Thoracic aorta (tissue), 2 donors: ENCODE results near the gene MINDY2. TPM values are rescaled to one million over a fixed set of nuclear protein-coding genes. Genes with fewer than 3 reads are reported as not detected.
"Not testable (repeated sequence)": the region's sequence is repeated elsewhere in the genome, so short reads cannot be mapped to it uniquely, and the experiment has no call there.

ENCODE experiments used
- ATAC-seq: fragments of 150-250 bp; one replicate; pipeline ENCODE4 v1.8.0; 2017; ENCODE audit warnings: low read depth; ENCODE audit not compliant: insufficient number of reproducible peaks, low FRiP score
- DNase-seq: peaks from one replicate; pipeline ENCODE4 v3.0.0-alpha.2; 2020; ENCODE audit warnings: low spot score
- H3K27ac ChIP-seq, 2 donors: fragments of 200-600 bp; sonication (generic); 1 replicate in 1 of 2; 2 replicates in 1 of 2; pipeline ENCODE4 v1.5.1; 2016; ENCODE audit warnings: mild to moderate bottlenecking in 2 of 2, moderate library complexity in 2 of 2
- H3K27me3 ChIP-seq: fragments of 200-600 bp; sonication (generic); replicated peaks from 2 replicates; pipeline ENCODE4 v1.6.0; 2016; ENCODE audit warnings: mild to moderate bottlenecking; ENCODE audit not compliant: insufficient read depth
- H3K36me3 ChIP-seq: fragments of 200-600 bp; sonication (generic); one replicate; pipeline ENCODE4 v1.5.1; 2016
- H3K4me1 ChIP-seq, 2 donors: fragments of 200-600 bp; sonication (generic); 1 replicate in 1 of 2; 2 replicates in 1 of 2; pipeline versions ENCODE4 v1.5.1 to v1.6.0; 2016; ENCODE audit warnings: low read depth in 2 of 2, mild to moderate bottlenecking in 1 of 2; ENCODE audit not compliant: control insufficient read depth in 1 of 2
- H3K4me3 ChIP-seq: fragments of 200-600 bp; sonication (generic); 2 replicates; pipeline ENCODE4 v1.5.1; 2016; ENCODE audit warnings: mild to moderate bottlenecking
- H3K9me3 ChIP-seq: fragments of 200-600 bp; sonication (generic); 2 replicates; pipeline ENCODE4 v1.5.1; 2016
- CTCF ChIP-seq: fragments of 200-600 bp; sonication (generic); IDR thresholded peaks from one replicate; pipeline ENCODE4 v1.5.1; 2019; ENCODE audit warnings: antibody characterized with exemption
- total RNA-seq, 2 donors: library from RNA; depleted of rRNA; stranded (reverse); fragments of >200 nt; gene quantifications; one replicate each; pipeline versions ENCODE4 v1.1.0 to v1.2.3, GENCODE V29; 2016

MINDY2 gene
- total RNA-seq, 2 donors from 2014 or later, result 32.0 to 39.4 TPM

DNA sequence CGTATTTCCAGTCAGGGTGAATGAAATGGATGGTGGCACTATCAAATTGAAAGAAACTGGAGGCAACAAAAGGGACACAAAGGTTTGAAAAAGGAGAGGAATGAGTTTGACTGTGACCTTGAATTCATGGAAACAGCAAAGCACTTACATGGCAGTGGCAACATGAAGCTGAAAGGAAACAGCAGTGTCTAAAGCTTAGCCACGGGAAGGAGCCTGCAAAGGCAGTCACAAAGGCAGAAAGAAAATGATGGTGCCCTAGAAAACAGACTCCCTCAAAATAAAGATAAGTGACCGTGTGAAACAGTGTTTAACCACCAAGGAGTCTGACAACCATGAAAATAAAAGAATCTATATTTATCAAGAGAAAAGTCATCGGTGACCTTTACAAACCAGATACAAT is 111.1 kb downstream of the MINDY2 start:
- Histone ChIP-seq H3K27ac (no peak overlapping the region), H3K36me3 (peaks cover 61% of the 10 kb centered on the region), H3K4me1 (no peaks in the 10 kb centered on the region), H3K4me3 (no peak overlapping the region), H3K27me3 (no peaks in the 10 kb centered on the region), H3K9me3 (no peaks in the 10 kb centered on the region)
- no peak for TF ChIP-seq CTCF
- DNase-seq (no peak), ATAC-seq (no peak)

GRCh38 chr15:58883926-58884325 is 112.8 kb downstream of the MINDY2 start:
- not testable (repeated sequence) for DNase-seq, H3K4me1 ChIP-seq, H3K9me3 ChIP-seq, H3K27me3 ChIP-seq, ATAC-seq, H3K4me3 ChIP-seq, H3K27ac ChIP-seq
- H3K36me3 ChIP-seq, result peaks cover 52% of the 10 kb centered on the region

DNA sequence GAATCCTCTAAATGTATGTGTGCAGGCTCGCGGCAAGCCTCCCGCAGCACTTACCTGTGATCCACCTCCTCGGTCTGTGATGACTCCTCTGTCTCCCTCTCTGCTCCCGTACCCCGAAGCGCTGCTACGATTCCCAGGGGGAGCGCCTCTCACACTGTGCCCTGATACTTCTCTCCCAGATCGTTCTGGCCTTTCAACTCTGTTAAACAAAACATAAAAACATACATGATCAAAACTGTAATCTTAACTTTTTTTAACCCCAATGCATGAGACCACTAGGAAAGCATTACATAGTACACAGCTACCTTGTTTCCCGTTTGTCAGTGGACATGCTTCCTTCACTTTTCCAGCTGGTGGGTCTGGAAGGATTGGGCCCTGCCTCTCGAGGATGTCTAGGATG is 115.8 kb downstream of the MINDY2 start:
- peaks cover 51% of the 10 kb centered on the region for H3K36me3 ChIP-seq
- no peaks in the 10 kb centered on the region for H3K27me3 ChIP-seq
- ATAC-seq (no peak), DNase-seq (no peak)
- TF ChIP-seq CTCF, result no peak
- H3K4me1 ChIP-seq, result no peaks in the 10 kb centered on the region
- H3K9me3 ChIP-seq, result no peaks in the 10 kb centered on the region
- H3K27ac ChIP-seq, result no peak overlapping the region
- no peak overlapping the region for H3K4me3 ChIP-seq

DNA sequence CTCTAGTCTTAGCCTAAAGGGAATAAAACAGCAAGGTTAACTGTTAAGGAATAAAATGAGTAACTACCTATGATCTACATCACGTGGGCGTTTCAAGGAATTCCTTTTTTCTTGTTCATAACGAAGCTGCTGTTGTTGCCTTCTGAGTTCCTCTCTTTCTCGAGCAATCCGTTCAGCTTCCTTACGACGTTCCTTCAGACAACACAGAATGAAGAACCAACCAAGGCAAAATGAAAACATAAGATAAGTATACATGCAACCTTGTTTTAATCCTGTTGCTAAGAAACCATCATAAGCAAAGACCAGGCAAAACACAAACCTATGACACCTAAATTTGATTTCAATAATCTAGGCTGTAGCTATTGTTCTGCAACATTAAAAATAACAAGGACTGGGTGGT is 118.3 kb downstream of the MINDY2 start:
- DNase-seq (no peak), ATAC-seq (no peak)
- H3K4me1 ChIP-seq, result no peaks in the 10 kb centered on the region
- H3K9me3 ChIP-seq, result no peaks in the 10 kb centered on the region
- peaks cover 44% of the 10 kb centered on the region for H3K36me3 ChIP-seq
- no peak overlapping the region for H3K27ac ChIP-seq
- no peak for TF ChIP-seq CTCF
- no peaks in the 10 kb centered on the region for H3K27me3 ChIP-seq
- no peak overlapping the region for H3K4me3 ChIP-seq

- DNase-seq, result no peak
- Histone ChIP-seq H3K36me3 (peaks cover 11% of the 10 kb centered on the region), H3K4me3 (no peak overlapping the region), H3K4me1 (no peaks in the 10 kb centered on the region), H3K9me3 (no peaks in the 10 kb centered on the region), H3K27me3 (no peaks in the 10 kb centered on the region), H3K27ac (no peak overlapping the region)
- ATAC-seq, result no peak
- no peak for TF ChIP-seq CTCF
Observed at GRCh38 chr15:58898150-58898680, 127.1 kb downstream of the MINDY2 start.

DNA sequence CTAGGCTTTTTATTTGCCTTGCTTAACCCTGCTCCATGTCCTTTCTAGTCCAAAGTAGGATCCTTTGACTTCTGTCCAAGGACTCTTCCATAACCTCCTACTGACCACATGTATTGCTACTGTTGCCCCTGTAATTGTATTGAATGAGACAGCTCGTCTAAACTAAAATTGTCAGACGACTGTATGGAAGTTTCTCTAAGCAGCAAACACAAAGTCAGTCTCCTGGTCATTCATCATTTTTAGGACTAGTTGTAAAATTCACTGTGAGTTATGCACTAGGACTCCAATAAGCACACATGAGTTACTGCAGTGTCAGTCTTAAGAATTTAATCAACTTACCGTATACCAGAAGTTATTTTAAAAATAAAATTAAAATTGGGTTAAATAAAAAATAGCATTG is 129.5 kb downstream of the MINDY2 start:
- Histone ChIP-seq H3K4me1 (no peaks in the 10 kb centered on the region), H3K36me3 (peaks cover 11% of the 10 kb centered on the region), H3K27ac (no peak overlapping the region), H3K27me3 (no peaks in the 10 kb centered on the region), H3K4me3 (no peak overlapping the region), H3K9me3 (no peaks in the 10 kb centered on the region)
- TF ChIP-seq CTCF, result no peak
- ATAC-seq, result no peak
- DNase-seq, result no peak
